ENCODE measurements around the gene TTC34.

Gene TTC34

GRCh38 chr1:2801535-2802291 lies at the start of gene TTC34:
Gene TTC34 (minus strand): TSS chr1:2801693. CDS start chr1:2800827, 866 bp downstream.
- no peak for DNase-seq (ENCODE audit: low spot score)

GRCh38 chr1:2850502-2850901 lies 49.0 kb upstream of the TTC34 start:
- DNase-seq (ENCODE audit: low spot score): no peak

- no peak for DNase-seq (ENCODE audit: low spot score)
Measured at GRCh38 chr1:2848006-2848670, 46.6 kb upstream of the TTC34 start.

GRCh38 chr1:2847086-2847985 lies 45.8 kb upstream of the TTC34 start:
- DNase-seq (ENCODE audit: low spot score): no peak

- DNase-seq (ENCODE audit: low spot score): no peak
Measured at GRCh38 chr1:2845869-2846268, 44.4 kb upstream of the TTC34 start.

GRCh38 chr1:2840036-2840809 lies 38.7 kb upstream of the TTC34 start:
- DNase-seq (ENCODE audit: low spot score): no peak

- no peak for DNase-seq (ENCODE audit: low spot score)
Measured at GRCh38 chr1:2837823-2838222, 36.3 kb upstream of the TTC34 start.

- DNase-seq (ENCODE audit: low spot score): no peak
Measured at GRCh38 chr1:2837316-2837715, 35.8 kb upstream of the TTC34 start.

- no peak for DNase-seq (ENCODE audit: low spot score)
Measured at GRCh38 chr1:2836333-2836970, 35.0 kb upstream of the TTC34 start.

GRCh38 chr1:2835650-2836159 lies 34.2 kb upstream of the TTC34 start:
- no peak for DNase-seq (ENCODE audit: low spot score)

- DNase-seq (ENCODE audit: low spot score): no peak
Measured at GRCh38 chr1:2834741-2835564, 33.5 kb upstream of the TTC34 start.

- DNase-seq (ENCODE audit: low spot score): no peak
Measured at GRCh38 chr1:2834146-2834475, 32.6 kb upstream of the TTC34 start.

- no peak for DNase-seq (ENCODE audit: low spot score)
Measured at GRCh38 chr1:2833454-2834145, 32.1 kb upstream of the TTC34 start.

GRCh38 chr1:2832506-2833453 lies 31.3 kb upstream of the TTC34 start:
- DNase-seq (ENCODE audit: low spot score): no peak

- no peak for DNase-seq (ENCODE audit: low spot score)
Measured at GRCh38 chr1:2831596-2832212, 30.2 kb upstream of the TTC34 start.

- no peak for DNase-seq (ENCODE audit: low spot score)
Measured at GRCh38 chr1:2830761-2831425, 29.4 kb upstream of the TTC34 start.

GRCh38 chr1:2829846-2830615 lies 28.5 kb upstream of the TTC34 start:
- DNase-seq (ENCODE audit: low spot score): no peak

All from AG08396 (cell line).